Epithelial cell of prostate (primary cell): Measurements from ENCODE around the gene FOXD1.
"Not testable (repeated sequence)": the region's sequence is repeated elsewhere in the genome, so short reads cannot be mapped to it uniquely, and the experiment has no call there.

ENCODE experiments used
- DNase-seq: peaks from one replicate; pipeline ENCODE4 v3.0.0-alpha.2; 2011; ENCODE audit warnings: low read depth, low spot score
- H3K27ac ChIP-seq: fragments of 450-650 bp; 2 replicates; pipeline ENCODE4 v1.5.1; 2017; ENCODE audit warnings: mild to moderate bottlenecking

Gene FOXD1

GRCh38 chr5:73448463-73449136, at the start of gene FOXD1:
Gene FOXD1, minus strand, starts transcription at chr5:73448777. Its CDS starts 415 bp downstream, at chr5:73448362.
- peak; percentile 55 for DNase-seq
- H3K27ac ChIP-seq: peak within 1 kb of the TSS; percentile 63

- DNase-seq: no peak
- peak overlapping the region; percentile 87 for H3K27ac ChIP-seq
Observed at GRCh38 chr5:73497497-73498056, 49.0 kb upstream of the FOXD1 start.

GRCh38 chr5:73496984-73497457, 48.4 kb upstream of the FOXD1 start:
- peak; percentile 27 for DNase-seq
- peak overlapping the region; percentile 87 for H3K27ac ChIP-seq

- H3K27ac ChIP-seq: no peak overlapping the region
- no peak for DNase-seq
Observed at GRCh38 chr5:73495772-73496335, 47.3 kb upstream of the FOXD1 start.

- no peak for DNase-seq
- H3K27ac ChIP-seq: no peak overlapping the region
Observed at GRCh38 chr5:73494721-73495120, 46.1 kb upstream of the FOXD1 start.

- no peak for DNase-seq
- H3K27ac ChIP-seq: no peak overlapping the region
Observed at GRCh38 chr5:73493421-73493820, 44.8 kb upstream of the FOXD1 start.

GRCh38 chr5:73491155-73491554, 42.6 kb upstream of the FOXD1 start:
- DNase-seq: no peak
- no peak overlapping the region for H3K27ac ChIP-seq

- no peak overlapping the region for H3K27ac ChIP-seq
- DNase-seq: no peak
Observed at GRCh38 chr5:73490088-73490487, 41.5 kb upstream of the FOXD1 start.

- no peak for DNase-seq
Observed at GRCh38 chr5:73488806-73489205, 40.2 kb upstream of the FOXD1 start.

GRCh38 chr5:73487815-73488214, 39.2 kb upstream of the FOXD1 start:
- no peak overlapping the region for H3K27ac ChIP-seq
- no peak for DNase-seq

More at GRCh38 chr5:73488806-73489205, 40.2 kb upstream of the FOXD1 start:
- H3K27ac ChIP-seq: no peak overlapping the region

- H3K27ac ChIP-seq, DNase-seq: not testable (repeated sequence)
Observed at GRCh38 chr5:73487257-73487656, 38.7 kb upstream of the FOXD1 start.

GRCh38 chr5:73486119-73486899, 37.7 kb upstream of the FOXD1 start:
- no peak overlapping the region for H3K27ac ChIP-seq
- no peak for DNase-seq

GRCh38 chr5:73485715-73486114, 37.1 kb upstream of the FOXD1 start:
- H3K27ac ChIP-seq: no peak overlapping the region
- DNase-seq: no peak

- no peak overlapping the region for H3K27ac ChIP-seq
- no peak for DNase-seq
Observed at GRCh38 chr5:73484511-73484910, 35.9 kb upstream of the FOXD1 start.

GRCh38 chr5:73483676-73484075, 35.1 kb upstream of the FOXD1 start:
- no peak for DNase-seq
- H3K27ac ChIP-seq: no peak overlapping the region

GRCh38 chr5:73482383-73483136, 34.0 kb upstream of the FOXD1 start:
- no peak overlapping the region for H3K27ac ChIP-seq
- DNase-seq: no peak

GRCh38 chr5:73480500-73480899, 31.9 kb upstream of the FOXD1 start:
- no peak for DNase-seq
- no peak overlapping the region for H3K27ac ChIP-seq

GRCh38 chr5:73472116-73472515, 23.5 kb upstream of the FOXD1 start:
- no peak for DNase-seq
- H3K27ac ChIP-seq: no peak overlapping the region

GRCh38 chr5:73471654-73472053, 23.1 kb upstream of the FOXD1 start:
- DNase-seq: no peak
- no peak overlapping the region for H3K27ac ChIP-seq

GRCh38 chr5:73469878-73470277, 21.3 kb upstream of the FOXD1 start:
- no peak for DNase-seq

More at GRCh38 chr5:73469878-73470277, 21.3 kb upstream of the FOXD1 start:
- H3K27ac ChIP-seq: no peak overlapping the region
